CD4-positive, alpha-beta memory T cell (primary cell): ENCODE measurements around the gene MFAP4. TPM values are rescaled to one million over a fixed set of nuclear protein-coding genes. Genes with fewer than 3 reads are reported as not detected.

ENCODE experiments used
- CTCF ChIA-PET: fragments of 350-600 bp; sonication (Branson Sonifier 250); formaldehyde crosslinking; loops from one replicate; lab custom pipeline; 2021; ENCODE audit warnings: inconsistent platforms; ENCODE audit not compliant: partially characterized antibody; lab: Charles Lee
- POLR2A ChIA-PET: fragments of 350-600 bp; sonication (Branson Sonifier 250); formaldehyde crosslinking; loops from one replicate; lab custom pipeline; 2021; ENCODE audit not compliant: partially characterized antibody; lab: Charles Lee
- DNase-seq, 5 donors: peaks; one replicate each; pipeline versions ENCODE4 v3.0.0 to v3.0.0-alpha.2; 2020 to 2022; ENCODE audit warnings: mixed read lengths in 1 of 5
- H3K27ac ChIP-seq: one replicate; pipeline ENCODE4 v1.7.0; 2013; ENCODE audit warnings: low read depth, low read length
- H3K27me3 ChIP-seq: 2 replicates; pipeline ENCODE4 v1.7.0; 2013; ENCODE audit warnings: mild to moderate bottlenecking, low read length, moderate library complexity; ENCODE audit not compliant: insufficient read depth
- H3K36me3 ChIP-seq: 2 replicates; pipeline ENCODE4 v1.7.0; 2013; ENCODE audit warnings: mild to moderate bottlenecking, low read length, moderate library complexity; ENCODE audit not compliant: insufficient read depth
- H3K4me1 ChIP-seq: 2 replicates; pipeline ENCODE4 v1.7.0; 2013; ENCODE audit warnings: mild to moderate bottlenecking, low read length, moderate library complexity; ENCODE audit not compliant: insufficient read depth
- H3K4me3 ChIP-seq, 2 donors: one replicate each; pipeline ENCODE4 v1.7.0; 2013; ENCODE audit warnings: low read length in 2 of 2, mild to moderate bottlenecking in 1 of 2
- H3K9me3 ChIP-seq, 2 donors: one replicate each; pipeline ENCODE4 v1.7.0; 2013; ENCODE audit warnings: low read length in 2 of 2, control low read depth in 1 of 2; ENCODE audit not compliant: control insufficient read depth in 1 of 2
- H3K27ac Mint-ChIP-seq, 7 donors: one replicate each; pipeline ENCODE4 v1.8.0; 2020 to 2021; ENCODE audit warnings: mixed read lengths in 7 of 7, mild to moderate bottlenecking in 6 of 7, inconsistent platforms in 3 of 7, moderate library complexity in 3 of 7
- H3K27me3 Mint-ChIP-seq, 2 donors: one replicate each; pipeline ENCODE4 v1.8.0; 2020 to 2021; ENCODE audit warnings: mixed read lengths in 2 of 2
- H3K36me3 Mint-ChIP-seq, 2 donors: one replicate each; pipeline ENCODE4 v1.8.0; 2020 to 2021; ENCODE audit warnings: mixed read lengths in 2 of 2, inconsistent platforms in 1 of 2, mild to moderate bottlenecking in 1 of 2
- H3K4me1 Mint-ChIP-seq, 4 donors: one replicate each; pipeline ENCODE4 v1.8.0; 2020 to 2021; ENCODE audit warnings: mixed read lengths in 4 of 4, mild to moderate bottlenecking in 1 of 4
- H3K4me3 Mint-ChIP-seq, 8 donors: one replicate each; pipeline ENCODE4 v1.8.0; 2020 to 2021; ENCODE audit warnings: mixed read lengths in 8 of 8, mild to moderate bottlenecking in 7 of 8, moderate library complexity in 6 of 8, inconsistent platforms in 3 of 8
- H3K9me3 Mint-ChIP-seq, 8 donors: one replicate each; pipeline ENCODE4 v1.8.0; 2020 to 2021; ENCODE audit warnings: mixed read lengths in 8 of 8, mild to moderate bottlenecking in 5 of 8, inconsistent platforms in 3 of 8, moderate library complexity in 1 of 8
- intact Hi-C: fragments of 100-400 bp; cut with micrococcal nuclease; formaldehyde crosslinking; loops from one replicate; pipeline ENCODE4 v1.15.1; 2023
- polyA plus RNA-seq, 2 donors: library from polyadenylated mRNA; unstranded; fragments of 300-500 nt; fragmentation: Illumina TruSeq; gene quantifications; one replicate each; pipeline ENCODE4 v1.2.3, GENCODE V29; 2021
- total RNA-seq, 2 experiments: library from RNA; stranded (reverse); gene quantifications; one replicate each; pipeline ENCODE4 v1.2.3, GENCODE V29; 2021

The MFAP4 gene
- total and polyA plus RNA-seq, 4 experiments from 2014 or later = not detected

- H3K4me1 Mint-ChIP-seq = peaks cover 36 to 73% (median 49%) of the 10 kb centered on the region in 4 donors
- Histone ChIP-seq H3K4me1 (peaks cover 56% of the 10 kb centered on the region), H3K36me3 (no peaks in the 10 kb centered on the region), H3K9me3 (no peaks in the 10 kb centered on the region), H3K4me3 (no peak overlapping the region), H3K27ac (no peak overlapping the region), H3K27me3 (no peaks in the 10 kb centered on the region)
- peaks cover 0 to 11% of the 10 kb centered on the region in 2 donors for H3K36me3 Mint-ChIP-seq
- intact Hi-C loops = loop anchor here (10.0 kb wide), 1 partner anchor 519 kb away; the partner anchor contains the start of gene PRPSAP2
- CTCF ChIA-PET = interaction anchor here (0.6 to 1.6 kb wide), 3 partner anchors 11 to 376 kb away, joined by 3 to 11 read pairs (median 5); partner anchors contain the start of gene B9D1
- H3K27ac Mint-ChIP-seq = peak overlapping the region in 1 of 7 donors; percentile 41
- no peaks in the 10 kb centered on the region for H3K27me3 Mint-ChIP-seq
- H3K9me3 Mint-ChIP-seq = peaks cover 0 to 3% (median 0%) of the 10 kb centered on the region in 8 donors
- POLR2A ChIA-PET = no interaction called here
- peak overlapping the region in 1 of 8 donors; percentile 35 for H3K4me3 Mint-ChIP-seq
- DNase-seq = no peak
Measured at GRCh38 chr17:19374136-19374535, 12.9 kb downstream of the MFAP4 start.

GRCh38 chr17:19372866-19373504 lies 14.0 kb downstream of the MFAP4 start:
- Mint-ChIP-seq H3K4me1 (peaks cover 39 to 80% (median 54%) of the 10 kb centered on the region in 4 donors), H3K36me3 (peaks cover 0 to 8% of the 10 kb centered on the region in 2 donors), H3K27ac (peak overlapping the region in 3 of 7 donors; percentile 15 to 85 (median 81)), H3K9me3 (peaks cover 0 to 4% (median 0%) of the 10 kb centered on the region in 8 donors), H3K4me3 (peak overlapping the region in 1 of 8 donors; percentile 60), H3K27me3 (no peaks in the 10 kb centered on the region)
- peaks cover 58% of the 10 kb centered on the region for H3K4me1 ChIP-seq
- no peaks in the 10 kb centered on the region for H3K9me3 ChIP-seq
- no peak overlapping the region for H3K4me3 ChIP-seq
- POLR2A ChIA-PET = no interaction called here
- intact Hi-C loops = loop anchor here (10.0 kb wide), 1 partner anchor 518 kb away; the partner anchor contains the start of gene PRPSAP2
- CTCF ChIA-PET = interaction anchor here (2.9 kb wide), 1 partner anchor 10 kb away, joined by 13 read pairs; the partner anchor contains the start of gene B9D1
- H3K27ac ChIP-seq = no peak overlapping the region
- no peaks in the 10 kb centered on the region for H3K36me3 ChIP-seq
- H3K27me3 ChIP-seq = no peaks in the 10 kb centered on the region
- DNase-seq = no peak

- Histone ChIP-seq H3K27ac (no peak overlapping the region), H3K27me3 (no peaks in the 10 kb centered on the region), H3K9me3 (no peaks in the 10 kb centered on the region), H3K4me1 (peaks cover 58% of the 10 kb centered on the region), H3K4me3 (no peak overlapping the region), H3K36me3 (no peaks in the 10 kb centered on the region)
- intact Hi-C loops = loop anchor here (10.0 kb wide), 1 partner anchor 518 kb away; the partner anchor contains the start of gene PRPSAP2
- Mint-ChIP-seq H3K4me3 (peak overlapping the region in 5 of 8 donors; percentile 41 to 71 (median 52)), H3K27ac (peak overlapping the region in 5 of 7 donors; percentile 8 to 81 (median 68)), H3K27me3 (no peaks in the 10 kb centered on the region), H3K9me3 (peaks cover 0 to 4% (median 0%) of the 10 kb centered on the region in 8 donors), H3K36me3 (peaks cover 0 to 3% of the 10 kb centered on the region in 2 donors), H3K4me1 (peaks cover 38 to 75% (median 56%) of the 10 kb centered on the region in 4 donors)
- ChIA-PET CTCF (interaction anchor here (2.9 kb wide), 1 partner anchor 10 kb away, joined by 13 read pairs; the partner anchor contains the start of gene B9D1), POLR2A (no interaction called here)
- DNase-seq = no peak
Measured at GRCh38 chr17:19372439-19372838, 14.6 kb downstream of the MFAP4 start.

- no peak overlapping the region for H3K27ac ChIP-seq
- ChIA-PET POLR2A (no interaction called here), CTCF (interaction anchor here (2.9 kb wide), 1 partner anchor 9 kb away, joined by 13 read pairs; the partner anchor contains the start of gene B9D1)
- peaks cover 54% of the 10 kb centered on the region for H3K4me1 ChIP-seq
- intact Hi-C loops = loop anchor here (10.0 kb wide), 1 partner anchor 517 kb away; the partner anchor contains the start of gene PRPSAP2
- Mint-ChIP-seq H3K27ac (peak overlapping the region in 6 of 7 donors; percentile 8 to 98 (median 80)), H3K4me3 (peak overlapping the region in 6 of 8 donors; percentile 29 to 71 (median 48)), H3K4me1 (peaks cover 34 to 70% (median 52%) of the 10 kb centered on the region in 4 donors), H3K36me3 (peaks cover 0 to 2% of the 10 kb centered on the region in 2 donors), H3K9me3 (peaks cover 0 to 4% (median 0%) of the 10 kb centered on the region in 8 donors), H3K27me3 (no peaks in the 10 kb centered on the region)
- no peaks in the 10 kb centered on the region for H3K27me3 ChIP-seq
- H3K9me3 ChIP-seq = no peaks in the 10 kb centered on the region
- H3K4me3 ChIP-seq = no peak overlapping the region
- DNase-seq = no peak
- no peaks in the 10 kb centered on the region for H3K36me3 ChIP-seq
Measured at GRCh38 chr17:19372011-19372370, 15.0 kb downstream of the MFAP4 start.

- peaks cover 0 to 2% (median 0%) of the 10 kb centered on the region in 8 donors for H3K9me3 Mint-ChIP-seq
- intact Hi-C loops = loop anchor here (10.0 kb wide), 1 partner anchor 517 kb away; the partner anchor contains the start of gene PRPSAP2
- Histone ChIP-seq H3K27me3 (no peaks in the 10 kb centered on the region), H3K4me3 (no peak overlapping the region), H3K36me3 (no peaks in the 10 kb centered on the region), H3K27ac (peak overlapping the region; percentile 37), H3K9me3 (no peaks in the 10 kb centered on the region), H3K4me1 (peaks cover 51% of the 10 kb centered on the region)
- peaks cover 31 to 65% (median 49%) of the 10 kb centered on the region in 4 donors for H3K4me1 Mint-ChIP-seq
- no peak for DNase-seq
- H3K4me3 Mint-ChIP-seq = peak overlapping the region in 7 of 8 donors; percentile 31 to 84 (median 55)
- peak overlapping the region; percentile 86 to 99 (median 96) for H3K27ac Mint-ChIP-seq
- ChIA-PET CTCF (interaction anchor here (2.9 kb wide), 1 partner anchor 9 kb away, joined by 13 read pairs; the partner anchor contains the start of gene B9D1), POLR2A (interaction anchor here (1.1 kb wide), 1 partner anchor 9 kb away, joined by 3 read pairs; the partner anchor contains the start of gene B9D1)
- H3K36me3 Mint-ChIP-seq = peaks cover 0 to 2% of the 10 kb centered on the region in 2 donors
- H3K27me3 Mint-ChIP-seq = no peaks in the 10 kb centered on the region
Measured at GRCh38 chr17:19371259-19372010, 15.6 kb downstream of the MFAP4 start.

GRCh38 chr17:19370493-19370960 lies 16.5 kb downstream of the MFAP4 start:
- H3K27me3 ChIP-seq = no peaks in the 10 kb centered on the region
- H3K4me3 ChIP-seq = peak overlapping the region; percentile 8 to 39
- Mint-ChIP-seq H3K4me1 (peaks cover 30 to 59% (median 46%) of the 10 kb centered on the region in 4 donors), H3K27ac (peak overlapping the region; percentile 91 to 99 (median 97)), H3K36me3 (peaks cover 0 to 2% of the 10 kb centered on the region in 2 donors), H3K27me3 (no peaks in the 10 kb centered on the region), H3K9me3 (peaks cover 0 to 2% (median 0%) of the 10 kb centered on the region in 8 donors), H3K4me3 (peak overlapping the region in 6 of 8 donors; percentile 62 to 85 (median 82))
- H3K27ac ChIP-seq = peak overlapping the region; percentile 37
- no peaks in the 10 kb centered on the region for H3K36me3 ChIP-seq
- intact Hi-C loops = loop anchor here (1.0 to 10.0 kb wide), 2 partner anchors 8 to 516 kb away; partner anchors contain the start of genes MAPK7 and PRPSAP2
- DNase-seq = no peak
- peaks cover 47% of the 10 kb centered on the region for H3K4me1 ChIP-seq
- H3K9me3 ChIP-seq = no peaks in the 10 kb centered on the region
- CTCF ChIA-PET = interaction anchor here (0.7 to 3.3 kb wide), 4 partner anchors 8 to 77 kb away, joined by 4 to 13 read pairs (median 9); partner anchors contain the start of genes B9D1 and MAPK7
- POLR2A ChIA-PET = interaction anchor here (0.8 to 3.8 kb wide), 6 partner anchors 7 to 402 kb away, joined by 3 to 25 read pairs (median 3); partner anchors contain the start of genes B9D1 and MAPK7
